ENCODE data around the gene FCRL6.

FCRL6 gene

GRCh38 chr1:159864262-159864661, 62.1 kb downstream of the FCRL6 start:
- DNase-seq: no peak
